ENCODE data around the gene KRT17.
A peak's percentile ranks its signal among the peaks of the same experiment; 100 is the strongest.
"Not testable (repeated sequence)": the region's sequence is repeated elsewhere in the genome, so short reads cannot be mapped to it uniquely, and the experiment has no call there.

KRT17 gene

GRCh38 chr17:41653892-41654677 is 29.7 kb upstream of the KRT17 start:
- DNase-seq (ENCODE audit: low spot score) = no peak

DNA sequence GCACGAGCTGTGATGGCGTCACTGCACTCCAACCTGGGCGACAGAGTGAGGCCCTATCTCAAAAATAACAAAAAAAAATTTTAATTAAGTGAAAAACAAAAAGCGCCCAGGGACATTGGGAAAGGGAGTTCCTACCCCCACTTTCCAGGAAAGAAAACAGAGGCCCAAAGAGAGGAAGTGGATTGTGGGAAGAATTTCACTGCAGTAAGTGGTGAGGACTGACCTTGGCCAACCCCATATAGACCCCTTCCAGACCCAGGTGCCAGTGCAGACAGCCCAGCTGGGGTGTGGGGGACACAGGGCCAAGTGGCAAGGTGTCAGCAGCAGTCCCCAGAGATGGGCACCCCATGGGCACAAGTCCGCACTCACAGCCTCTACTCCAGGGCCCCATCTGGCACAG is 29.0 kb upstream of the KRT17 start:
- DNase-seq (ENCODE audit: low spot score) = no peak

DNA sequence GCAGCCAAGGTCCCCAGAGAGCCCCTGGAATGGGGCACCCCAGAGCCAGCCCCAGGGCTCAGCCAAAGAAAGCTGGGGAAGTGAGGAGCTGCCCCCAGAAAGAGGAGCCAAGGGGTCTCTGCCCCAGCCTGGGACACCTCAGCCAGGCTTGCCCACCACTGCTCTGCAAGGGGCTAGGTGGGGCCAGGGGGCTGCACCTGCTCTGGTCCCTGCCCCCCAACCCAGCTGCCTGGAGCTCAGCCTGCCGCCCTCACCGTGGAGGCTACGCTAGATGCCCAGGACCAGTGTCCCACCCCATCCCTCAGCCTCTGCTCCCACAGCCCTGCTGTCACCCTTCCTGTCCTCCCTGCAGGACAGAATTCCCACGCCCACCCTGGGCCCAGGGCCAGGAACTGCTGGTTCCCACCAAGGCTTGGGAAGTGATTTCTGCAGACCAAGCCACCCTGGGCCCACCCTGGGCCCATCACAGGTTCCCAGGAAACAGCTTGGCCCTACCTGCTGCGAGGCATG is 28.1 kb upstream of the KRT17 start:
- DNase-seq (ENCODE audit: low spot score) = no peak

GRCh38 chr17:41651625-41652460 is 27.5 kb upstream of the KRT17 start:
- no peak for DNase-seq (ENCODE audit: low spot score)

GRCh38 chr17:41650794-41651624 is 26.6 kb upstream of the KRT17 start:
- no peak for DNase-seq (ENCODE audit: low spot score)

GRCh38 chr17:41649923-41650519 is 25.6 kb upstream of the KRT17 start:
- DNase-seq (ENCODE audit: low spot score) = no peak

DNA sequence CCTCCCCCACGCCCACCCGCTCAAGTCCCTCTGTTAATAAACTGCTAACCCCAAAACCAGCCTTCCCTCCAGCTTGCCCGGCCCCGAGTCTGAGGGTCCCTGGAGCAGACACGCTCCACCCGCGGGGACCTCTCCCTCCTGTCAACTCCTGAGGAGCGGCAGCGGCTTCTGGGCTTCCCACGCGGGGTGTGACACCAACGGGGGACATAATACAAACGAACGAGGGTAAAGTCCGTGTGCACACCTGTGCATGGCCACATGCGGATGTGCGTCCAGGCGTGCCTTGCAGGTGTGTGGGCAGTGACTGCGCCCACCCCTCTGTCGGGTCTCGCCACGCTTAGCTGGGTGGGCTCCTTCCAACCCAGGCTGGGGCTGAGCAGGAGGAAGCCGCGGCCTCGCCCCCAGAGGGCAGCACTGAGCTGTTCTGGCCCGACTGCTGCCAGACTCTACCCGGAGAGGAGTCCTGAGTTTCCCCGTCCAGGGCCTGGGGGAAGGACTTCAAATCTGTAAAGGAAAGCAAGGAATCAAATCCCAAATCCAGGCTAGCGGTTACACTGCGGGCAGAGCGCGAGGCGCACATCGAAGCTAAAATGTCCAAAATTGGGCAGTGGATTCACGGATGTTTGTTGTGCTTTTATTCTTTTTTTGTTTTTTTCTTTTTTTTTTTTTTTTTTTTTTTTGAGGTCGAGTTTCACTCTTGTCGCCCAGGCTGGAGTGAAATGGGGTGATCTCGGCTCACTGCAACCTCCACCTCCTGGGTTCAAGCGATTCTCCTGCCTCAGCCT is 24.2 kb upstream of the KRT17 start:
- peak; percentile 94 for DNase-seq (ENCODE audit: low spot score)

DNA sequence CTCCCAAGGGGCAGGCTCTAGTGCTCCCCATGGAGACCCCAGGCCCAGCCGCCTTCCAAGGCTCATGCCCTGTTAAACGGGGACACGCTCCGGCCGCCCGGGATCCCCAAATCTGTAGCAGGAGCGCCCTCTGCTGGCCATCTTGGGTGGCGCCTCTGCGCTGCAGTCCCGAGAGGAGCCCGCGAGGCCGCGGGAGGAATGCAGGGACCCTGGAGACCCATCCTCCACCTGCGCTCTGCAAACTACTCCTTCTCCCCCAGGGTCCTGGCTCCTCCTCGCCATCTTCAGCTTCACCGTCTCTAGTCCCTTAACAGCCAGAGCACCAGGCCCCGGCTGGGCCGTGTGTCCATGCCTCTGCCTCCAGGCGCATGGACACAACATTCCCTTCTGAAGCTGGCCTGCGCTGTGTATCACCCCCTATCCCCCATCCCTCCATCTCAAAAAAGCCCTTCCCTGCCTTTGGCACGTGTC is 23.6 kb upstream of the KRT17 start:
- peak; percentile 90 for DNase-seq (ENCODE audit: low spot score)

DNA sequence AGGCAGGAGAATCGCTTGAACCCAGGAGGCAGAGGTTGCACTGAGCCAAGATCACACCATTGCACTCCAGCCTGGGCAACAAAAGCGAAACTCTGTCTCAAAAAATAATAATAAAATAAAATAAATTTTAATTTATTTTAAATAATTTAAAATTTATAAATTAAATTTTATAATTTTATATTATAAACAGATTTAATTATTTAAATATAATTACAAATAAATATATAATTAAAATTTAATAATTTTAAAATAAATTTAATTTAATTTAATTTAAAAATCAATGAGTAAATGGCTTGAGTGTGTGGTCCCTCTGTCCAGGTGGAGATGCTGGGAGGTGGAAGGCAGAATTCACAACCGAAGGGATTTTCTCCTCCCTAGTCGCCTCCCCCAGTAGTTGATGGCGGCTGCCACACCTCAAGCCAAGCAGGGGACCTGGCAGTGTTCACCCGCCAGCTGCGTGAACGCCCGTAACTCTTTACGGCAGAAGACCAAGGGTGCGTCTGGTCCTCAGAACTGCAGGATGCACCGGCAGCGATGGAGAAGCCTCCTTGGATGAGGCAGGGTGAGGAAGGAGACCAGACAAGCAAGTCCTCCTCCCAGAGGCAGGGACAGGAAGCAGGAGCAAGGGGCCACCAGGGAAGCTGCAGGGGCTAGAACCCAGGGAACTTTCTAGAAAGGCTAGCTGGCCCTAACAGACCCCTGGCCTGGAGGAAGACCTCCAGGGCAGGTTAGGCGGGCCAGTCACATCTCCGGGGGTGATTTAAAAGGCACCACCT is 22.9 kb upstream of the KRT17 start:
- DNase-seq (ENCODE audit: low spot score) = no peak

DNA sequence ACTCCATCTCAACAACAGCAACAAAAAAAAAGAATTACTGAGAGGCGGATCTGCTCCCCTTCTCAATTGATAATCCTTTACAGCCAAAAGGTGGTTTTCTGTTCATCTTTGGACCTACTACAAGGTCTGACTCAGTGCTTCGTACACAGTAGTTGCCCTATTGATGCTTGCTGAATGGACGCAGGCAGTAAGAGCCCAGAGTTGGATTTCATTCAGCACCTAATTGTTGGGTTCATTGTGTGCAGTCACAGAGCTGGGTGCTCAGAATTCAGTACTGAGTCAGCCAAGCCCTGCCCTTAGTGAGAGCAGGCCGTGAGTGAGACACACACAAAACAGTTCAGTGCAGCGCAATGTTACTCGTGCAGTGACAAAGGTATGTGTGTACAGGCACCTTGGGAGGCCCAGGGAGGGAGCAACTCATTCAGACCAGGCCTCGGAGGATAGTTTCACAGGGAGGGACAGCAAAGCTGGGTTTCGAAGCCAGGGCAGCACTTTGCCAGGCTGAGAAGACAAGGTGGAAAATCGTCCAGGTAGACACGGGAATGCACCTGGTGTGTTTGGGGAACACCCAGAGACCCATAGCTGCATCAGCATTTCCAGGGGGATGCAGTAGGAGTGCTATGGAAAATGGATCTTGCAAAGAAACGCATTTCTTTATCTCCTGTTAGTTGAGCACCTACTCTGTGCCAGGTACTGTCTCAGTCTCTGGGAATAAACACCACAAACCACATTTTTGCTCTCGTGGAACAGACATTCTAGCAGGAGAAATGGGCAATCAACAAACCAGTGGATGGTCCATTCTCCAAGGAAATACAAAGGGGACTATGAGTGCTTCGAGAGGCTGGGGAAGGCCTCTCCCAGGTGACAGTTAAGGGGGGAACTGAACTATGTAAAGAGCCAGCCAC is 18.1 kb upstream of the KRT17 start:
- DNase-seq (ENCODE audit: low spot score) = no peak

GRCh38 chr17:41640596-41640995 is 16.2 kb upstream of the KRT17 start:
- DNase-seq (ENCODE audit: low spot score) = not testable (repeated sequence)

DNA sequence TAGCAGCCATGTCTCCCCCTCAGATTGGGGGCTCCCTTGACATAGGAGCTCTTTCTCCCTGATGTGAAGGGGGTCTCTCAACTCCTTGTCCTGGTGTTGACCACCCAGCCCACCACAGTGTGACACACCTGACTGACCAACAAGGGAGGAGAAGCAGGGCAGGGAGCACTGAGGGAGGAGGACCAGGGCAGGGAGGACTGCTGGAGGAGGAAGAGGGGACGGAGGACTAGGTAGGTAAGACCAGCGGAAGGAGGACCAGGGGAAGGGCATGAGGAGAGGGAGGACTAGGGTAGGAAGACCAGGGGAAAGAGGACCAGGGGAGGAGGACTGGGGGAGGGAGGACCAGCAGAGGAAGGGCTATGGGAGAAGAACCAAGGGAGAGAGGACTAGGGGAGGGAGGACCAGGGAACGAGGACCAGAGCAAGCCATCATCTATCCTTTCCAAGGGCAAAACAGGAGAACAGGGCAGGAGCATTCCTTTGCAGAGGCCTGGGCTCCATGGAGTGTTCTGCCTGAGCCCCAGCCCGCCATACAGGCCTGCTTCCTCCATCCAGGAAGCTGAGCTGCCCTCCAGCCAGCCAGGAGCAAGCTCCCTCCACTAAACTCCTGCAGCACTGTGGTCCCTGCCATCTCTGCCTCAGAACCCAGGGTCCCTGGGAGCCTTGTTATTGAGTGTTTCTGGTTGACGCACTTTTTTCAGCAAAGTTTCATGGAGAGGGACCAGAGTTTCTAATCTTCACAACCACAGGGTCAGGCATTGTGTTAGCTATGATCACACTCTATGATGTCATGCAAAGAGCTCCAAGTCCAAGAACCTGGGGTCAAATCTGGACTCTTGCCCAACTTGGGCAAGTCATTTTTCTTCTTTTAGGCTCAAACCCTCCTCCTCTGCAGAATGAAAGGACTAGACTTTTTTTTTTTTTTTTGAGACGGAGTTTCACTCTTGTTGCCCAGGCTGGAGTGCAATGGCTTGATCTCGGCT is 15.4 kb upstream of the KRT17 start:
- DNase-seq (ENCODE audit: low spot score) = no peak

DNA sequence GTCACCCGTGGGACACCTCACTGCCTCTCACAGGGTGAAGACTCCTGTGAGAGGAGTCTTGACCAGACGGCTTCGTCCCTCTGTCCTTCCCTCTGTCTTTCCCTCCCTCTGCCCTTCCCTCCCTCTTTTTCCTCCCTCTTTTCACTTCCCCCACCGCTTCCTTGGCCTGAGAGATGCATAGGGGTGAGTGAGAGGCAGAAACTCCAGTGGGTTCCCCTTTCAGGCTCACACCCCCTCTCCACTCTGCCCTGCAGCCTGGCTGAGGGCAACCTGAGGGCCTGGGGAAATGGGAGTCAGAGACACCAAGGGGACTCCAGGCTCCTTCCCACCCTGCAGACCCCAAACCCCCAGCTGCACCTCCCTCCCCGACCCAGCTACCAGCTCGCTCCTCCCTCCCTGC is 14.6 kb upstream of the KRT17 start:
- DNase-seq (ENCODE audit: low spot score) = no peak

DNA sequence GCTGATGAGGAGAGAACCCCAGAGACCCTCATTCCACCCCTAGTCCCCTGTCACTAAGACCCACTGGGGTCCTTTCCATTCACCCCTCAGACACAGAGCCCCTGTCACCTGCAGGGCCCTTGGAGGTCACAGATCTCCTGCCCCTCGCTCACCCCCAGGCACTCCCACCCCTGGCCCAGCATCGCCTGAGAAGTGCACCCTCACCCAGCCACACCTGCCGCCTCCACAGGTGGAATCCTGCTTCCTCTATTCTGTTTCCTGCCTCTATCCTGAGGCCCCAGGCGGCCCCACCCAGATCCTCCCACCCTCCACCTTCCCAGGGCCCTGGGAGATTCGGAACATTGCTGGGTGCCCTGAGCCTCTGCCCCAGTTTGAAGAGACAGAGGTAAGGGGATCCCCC is 13.8 kb upstream of the KRT17 start:
- no peak for DNase-seq (ENCODE audit: low spot score)

- DNase-seq (ENCODE audit: low spot score) = no peak
Measured at GRCh38 chr17:41636652-41637051, 12.3 kb upstream of the KRT17 start.

DNA sequence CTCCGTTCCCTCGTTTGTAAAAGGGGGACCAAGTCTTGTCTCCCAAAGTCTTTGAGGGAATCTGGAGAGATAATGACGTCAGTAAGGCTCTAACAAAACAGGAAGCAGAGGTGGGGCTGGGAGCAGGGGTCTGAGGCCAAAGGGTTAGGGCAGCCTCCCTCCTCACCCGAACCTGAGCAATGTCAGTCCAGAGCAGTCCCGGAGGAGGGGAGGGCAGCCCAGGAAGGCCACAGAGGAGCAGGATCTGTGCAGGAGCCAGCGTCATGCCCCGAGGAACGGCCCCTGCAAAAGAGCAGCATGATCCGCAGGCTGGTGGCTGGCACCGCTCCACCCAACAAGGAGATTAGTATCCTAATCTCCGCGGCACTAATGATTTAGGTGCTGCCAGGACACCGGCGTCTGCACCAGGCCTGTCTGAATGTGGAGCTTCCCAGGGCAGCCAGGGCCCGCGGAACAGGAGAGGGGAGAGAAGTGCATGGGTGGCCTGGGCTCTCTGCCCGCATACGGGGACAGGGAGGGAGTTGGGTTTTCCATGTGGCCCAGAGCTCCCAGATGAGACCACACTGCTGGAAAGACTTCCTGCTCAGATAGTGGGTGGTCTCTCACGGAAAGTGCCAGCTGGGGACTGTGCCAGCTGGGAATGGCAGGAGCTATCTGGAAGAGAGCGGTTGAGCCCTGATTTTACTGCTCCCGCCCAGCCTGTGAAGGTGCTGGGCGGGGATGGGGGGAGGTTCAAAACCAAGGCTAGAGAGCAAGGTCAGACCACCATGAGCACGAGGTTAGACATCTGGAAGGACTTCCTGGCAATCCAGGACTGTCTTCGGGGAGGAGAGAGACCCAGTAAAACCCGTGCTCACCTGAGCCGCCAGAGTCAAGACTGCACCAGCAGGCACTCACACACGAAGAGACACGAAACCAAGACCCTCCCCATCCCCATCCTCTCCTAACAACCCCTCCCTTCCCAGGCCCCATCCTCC is 11.0 kb upstream of the KRT17 start:
- DNase-seq (ENCODE audit: low spot score) = peak; percentile 39

- DNase-seq (ENCODE audit: low spot score) = no peak
Measured at GRCh38 chr17:41634639-41635038, 10.3 kb upstream of the KRT17 start.
